ENCODE measurements around the gene WAC.
"Not testable (repeated sequence)": the region's sequence is repeated elsewhere in the genome, so short reads cannot be mapped to it uniquely, and the experiment has no call there.

The WAC gene

DNA sequence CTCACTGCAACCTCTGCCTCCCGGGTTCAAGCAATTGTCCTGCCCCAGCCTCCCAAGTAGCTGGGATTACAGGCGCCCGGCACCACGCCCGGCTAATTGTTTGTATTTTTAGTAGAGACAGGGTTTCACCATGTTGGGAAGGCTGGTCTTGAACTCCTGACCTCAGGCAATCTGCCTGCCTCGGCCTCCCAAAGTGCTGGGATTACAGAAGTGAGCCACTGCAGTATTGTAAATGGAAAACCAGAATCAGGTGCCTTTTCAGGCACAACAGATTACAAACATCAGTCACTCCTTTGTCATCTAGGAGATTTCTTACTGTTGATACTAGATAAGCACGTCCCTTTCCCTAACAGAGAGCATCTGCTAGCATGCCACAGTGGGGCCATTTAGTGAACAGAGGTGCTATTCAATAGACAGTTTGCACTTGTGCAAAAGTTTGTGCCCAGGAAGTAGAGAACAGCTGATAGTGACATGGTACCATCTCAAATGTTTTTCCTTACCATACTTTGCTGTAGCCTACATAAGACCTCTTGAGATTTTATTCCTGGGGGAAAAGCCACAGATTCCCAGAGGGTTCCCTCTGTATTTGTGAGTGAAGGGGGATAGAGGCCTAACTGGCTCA is 24.5 kb upstream of the WAC start:
- DNase-seq (ENCODE audit: low read depth), result no peak
- TF ChIP-seq, protein P1, sequence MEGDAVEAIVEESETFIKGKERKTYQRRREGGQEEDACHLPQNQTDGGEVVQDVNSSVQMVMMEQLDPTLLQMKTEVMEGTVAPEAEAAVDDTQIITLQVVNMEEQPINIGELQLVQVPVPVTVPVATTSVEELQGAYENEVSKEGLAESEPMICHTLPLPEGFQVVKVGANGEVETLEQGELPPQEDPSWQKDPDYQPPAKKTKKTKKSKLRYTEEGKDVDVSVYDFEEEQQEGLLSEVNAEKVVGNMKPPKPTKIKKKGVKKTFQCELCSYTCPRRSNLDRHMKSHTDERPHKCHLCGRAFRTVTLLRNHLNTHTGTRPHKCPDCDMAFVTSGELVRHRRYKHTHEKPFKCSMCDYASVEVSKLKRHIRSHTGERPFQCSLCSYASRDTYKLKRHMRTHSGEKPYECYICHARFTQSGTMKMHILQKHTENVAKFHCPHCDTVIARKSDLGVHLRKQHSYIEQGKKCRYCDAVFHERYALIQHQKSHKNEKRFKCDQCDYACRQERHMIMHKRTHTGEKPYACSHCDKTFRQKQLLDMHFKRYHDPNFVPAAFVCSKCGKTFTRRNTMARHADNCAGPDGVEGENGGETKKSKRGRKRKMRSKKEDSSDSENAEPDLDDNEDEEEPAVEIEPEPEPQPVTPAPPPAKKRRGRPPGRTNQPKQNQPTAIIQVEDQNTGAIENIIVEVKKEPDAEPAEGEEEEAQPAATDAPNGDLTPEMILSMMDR (IDR thresholded peaks at IDR 0.05; ENCODE audit: low read depth, low read length), result no peak
- no peak for TF ChIP-seq POLR2A (IDR thresholded peaks at IDR 0.05; ENCODE audit: extremely low read depth, insufficient read length)
- no peak overlapping the region for H3K4me3 ChIP-seq (ENCODE audit: low read depth, low read length)

GRCh38 chr10:28509286-28509685 is 23.6 kb upstream of the WAC start:
- TF ChIP-seq POLR2A (IDR thresholded peaks at IDR 0.05; ENCODE audit: extremely low read depth, insufficient read length), result no peak
- no peak for TF ChIP-seq MYC (IDR thresholded peaks at IDR 0.05; ENCODE audit: low read depth, low read length)
- TF ChIP-seq, protein P1 (IDR thresholded peaks at IDR 0.05; ENCODE audit: low read depth, low read length), result no peak
- TF ChIP-seq MAX (IDR thresholded peaks at IDR 0.05; ENCODE audit: low read depth, low read length), result no peak
- no peak overlapping the region for H3K4me3 ChIP-seq (ENCODE audit: low read depth, low read length)
- no peak for DNase-seq (ENCODE audit: low read depth)

DNA sequence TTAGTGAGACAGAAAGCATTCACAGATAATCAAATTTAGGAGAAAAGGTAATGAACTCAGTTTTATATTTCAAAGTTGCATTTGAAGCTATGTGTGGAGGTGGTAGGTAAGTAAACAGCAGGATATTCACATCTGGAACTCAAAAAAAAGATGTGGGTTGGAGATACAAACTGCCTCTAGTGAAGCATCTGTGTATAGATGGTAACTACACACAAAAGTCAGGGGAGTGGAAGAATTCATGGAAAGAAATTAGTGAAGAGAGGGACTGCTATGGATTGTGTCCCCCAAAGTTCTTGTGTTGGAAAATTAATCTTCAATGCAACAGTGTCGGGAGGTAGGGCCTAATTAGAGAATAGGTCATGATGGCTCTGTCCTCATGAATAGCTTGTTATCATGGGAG is 18.3 kb upstream of the WAC start:
- no peak overlapping the region for H3K4me3 ChIP-seq (ENCODE audit: low read depth, low read length)
- no peak for TF ChIP-seq MAX (IDR thresholded peaks at IDR 0.05; ENCODE audit: low read depth, low read length)
- TF ChIP-seq MYC (IDR thresholded peaks at IDR 0.05; ENCODE audit: low read depth, low read length), result no peak
- TF ChIP-seq, protein P1 (IDR thresholded peaks at IDR 0.05; ENCODE audit: low read depth, low read length), result no peak
- no peak for TF ChIP-seq POLR2A (IDR thresholded peaks at IDR 0.05; ENCODE audit: extremely low read depth, insufficient read length)
- no peak for DNase-seq (ENCODE audit: low read depth)

DNA sequence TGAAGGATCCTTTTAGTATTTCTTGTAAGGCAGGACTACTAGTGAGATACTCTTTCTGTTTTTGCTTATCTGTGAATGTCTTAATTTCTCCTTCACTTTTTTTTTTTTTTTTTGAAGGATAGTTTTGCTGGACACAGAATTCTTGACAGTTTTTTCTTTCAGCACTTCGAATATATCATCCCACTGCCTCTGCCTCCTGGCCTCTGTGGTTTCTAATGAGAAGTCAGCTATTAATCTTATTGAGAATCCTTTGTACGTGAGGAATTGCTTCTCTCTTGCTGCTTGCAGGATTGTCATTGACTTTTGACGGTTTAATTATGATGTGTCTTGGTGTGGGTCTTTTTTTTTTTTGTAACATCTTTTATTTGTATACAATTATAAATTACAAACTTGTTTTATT is 12.6 kb upstream of the WAC start:
- no peak for DNase-seq (ENCODE audit: low read depth)
- TF ChIP-seq MAX (IDR thresholded peaks at IDR 0.05; ENCODE audit: low read depth, low read length) (no peak), POLR2A (IDR thresholded peaks at IDR 0.05; ENCODE audit: extremely low read depth, insufficient read length) (no peak), MYC (IDR thresholded peaks at IDR 0.05; ENCODE audit: low read depth, low read length) (no peak)
- TF ChIP-seq, protein P1 (IDR thresholded peaks at IDR 0.05; ENCODE audit: low read depth, low read length), result no peak

DNA sequence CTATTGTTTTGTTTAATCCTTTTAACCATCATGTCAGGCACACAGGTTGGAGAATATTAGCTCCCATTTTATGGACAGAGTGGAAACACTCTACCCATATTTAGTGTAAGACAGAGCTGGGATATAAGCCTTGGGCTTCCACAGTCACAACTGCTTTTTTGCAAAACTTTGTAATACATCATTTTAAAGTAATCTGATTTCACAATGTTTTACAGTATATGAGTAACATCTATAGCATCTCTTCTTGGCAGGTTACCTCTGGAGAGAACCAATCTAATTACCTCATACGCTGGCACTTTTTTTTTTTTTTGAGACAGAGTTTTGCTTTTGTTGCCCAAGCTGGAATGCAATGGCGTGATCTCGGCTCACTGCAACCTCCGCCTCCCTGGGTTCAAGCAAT is 12.1 kb upstream of the WAC start:
- H3K4me3 ChIP-seq (ENCODE audit: low read depth, low read length); DNase-seq (ENCODE audit: low read depth): not testable (repeated sequence)

More for the DNA sequence above, 12.6 kb upstream of the WAC start:
- H3K4me3 ChIP-seq (ENCODE audit: low read depth, low read length), result no peak overlapping the region

DNA sequence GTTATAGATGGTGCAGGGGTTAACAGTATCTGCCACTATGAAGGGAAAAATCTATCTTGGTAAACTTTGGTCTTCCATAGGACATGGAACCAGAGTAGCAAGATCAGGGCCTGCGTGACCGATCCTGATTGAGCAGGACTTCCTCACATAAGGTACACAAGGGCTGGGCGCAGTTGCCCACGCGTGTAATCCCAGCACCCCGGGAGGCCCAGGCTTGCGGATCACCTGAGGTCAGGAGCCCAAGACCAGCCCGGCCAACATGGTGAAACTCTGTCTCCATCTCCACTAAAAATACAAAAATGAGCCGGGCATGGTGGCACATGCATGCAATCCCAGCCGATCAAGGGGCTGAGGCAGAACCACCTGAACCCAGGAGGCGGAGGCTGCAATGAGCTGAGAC is 11.0 kb upstream of the WAC start:
- DNase-seq (ENCODE audit: low read depth); H3K4me3 ChIP-seq (ENCODE audit: low read depth, low read length): not testable (repeated sequence)

GRCh38 chr10:28523725-28524252 is 9.1 kb upstream of the WAC start:
- H3K4me3 ChIP-seq (ENCODE audit: low read depth, low read length), result no peak overlapping the region
- TF ChIP-seq MYC (IDR thresholded peaks at IDR 0.05; ENCODE audit: low read depth, low read length), result no peak
- TF ChIP-seq POLR2A (IDR thresholded peaks at IDR 0.05; ENCODE audit: extremely low read depth, insufficient read length), result no peak
- no peak for TF ChIP-seq MAX (IDR thresholded peaks at IDR 0.05; ENCODE audit: low read depth, low read length)
- TF ChIP-seq, protein P1 (IDR thresholded peaks at IDR 0.05; ENCODE audit: low read depth, low read length), result no peak
- DNase-seq (ENCODE audit: low read depth), result no peak
